Small intestine (tissue), 7 donors: ENCODE measurements around the gene BACH2. TPM values are rescaled to one million over a fixed set of nuclear protein-coding genes. Genes with fewer than 3 reads are reported as not detected.
"Not testable (repeated sequence)": the region's sequence is repeated elsewhere in the genome, so short reads cannot be mapped to it uniquely, and the experiment has no call there.

Source experiments
- DNase-seq, 2 donors: peaks; one replicate each; pipeline versions ENCODE4 v3.0.0 to v3.0.0-alpha.2; 2013
- FAIRE-seq: peaks from 2 replicates; lab custom pipeline; 2012; peaks lifted over from hg19 to GRCh38; lab: Jason Lieb, UNC
- H3K27ac ChIP-seq, 3 donors: one replicate each; pipeline ENCODE4 v1.5.1; 2013; ENCODE audit warnings: low read length in 2 of 3, mild to moderate bottlenecking in 2 of 3, control low read depth in 1 of 3, inconsistent platforms in 1 of 3, low read depth in 1 of 3, moderate library complexity in 1 of 3
- H3K27me3 ChIP-seq, 3 donors: one replicate each; pipeline ENCODE4 v1.6.1; 2013; ENCODE audit warnings: low read length in 3 of 3, inconsistent platforms in 1 of 3; ENCODE audit not compliant: control insufficient read depth in 3 of 3, insufficient read depth in 3 of 3
- H3K36me3 ChIP-seq, 3 donors: one replicate each; pipeline ENCODE4 v1.6.1; 2013; ENCODE audit warnings: low read length in 3 of 3, inconsistent platforms in 1 of 3, low read depth in 1 of 3, mild to moderate bottlenecking in 1 of 3, moderate library complexity in 1 of 3; ENCODE audit not compliant: control insufficient read depth in 3 of 3, insufficient read depth in 2 of 3
- H3K4me1 ChIP-seq, 3 donors: one replicate each; pipeline ENCODE4 v1.6.1; 2013; ENCODE audit warnings: low read length in 2 of 3, inconsistent platforms in 1 of 3, low read depth in 1 of 3, mild to moderate bottlenecking in 1 of 3, moderate library complexity in 1 of 3; ENCODE audit not compliant: control insufficient read depth in 3 of 3, insufficient read depth in 2 of 3
- H3K4me3 ChIP-seq, 3 donors: one replicate each; pipeline ENCODE4 v1.5.1; 2013; ENCODE audit warnings: low read length in 3 of 3, control low read depth in 1 of 3, inconsistent platforms in 1 of 3, low read depth in 1 of 3, mild to moderate bottlenecking in 1 of 3, moderate library complexity in 1 of 3
- H3K9me3 ChIP-seq, 2 donors: one replicate each; pipeline ENCODE4 v1.6.1; 2013; ENCODE audit warnings: low read depth in 1 of 2, low read length in 1 of 2; ENCODE audit not compliant: control insufficient read depth in 2 of 2, insufficient read depth in 1 of 2
- WGBS, 3 donors: extraction: QIAGEN DNeasy Blood & Tissue Kit; methylation state at CpG; one replicate each; pipeline ENCODE4 v1.1.7; 2013; 5-methylcytosine and 5-hydroxymethylcytosine counted together
- polyA plus RNA-seq, 4 donors: library from polyadenylated mRNA; stranded (reverse) in 3 of 4; unstranded in 1 of 4; fragments of 200-250 nt in 3 of 4; fragments of 120-200 nt in 1 of 4; gene quantifications; one replicate each; pipeline versions ENCODE4 v1.2.1 to v1.2.3, GENCODE V29; 2013
- donor health status: healthy with polysubstance abuse.
- donor health status: control.
- donor health status: control.
- donor health status: Bipolar disorder and iron deficiency.
- donor health status: healthy.

The BACH2 gene
- polyA plus RNA-seq, 4 donors: under 0.01 to 1.4 (median 0.67) TPM; not detected in 1

- Histone ChIP-seq H3K4me1 (no peaks in the 10 kb centered on the region), H3K27me3 (no peaks in the 10 kb centered on the region), H3K4me3 (no peak overlapping the region), H3K27ac (no peak overlapping the region), H3K36me3 (no peaks in the 10 kb centered on the region), H3K9me3 (no peaks in the 10 kb centered on the region)
- DNase-seq (no peak), FAIRE-seq (no peak)
- 75 to 90% (median 85%) methylated on average over 3 of the region's 3 CpGs for WGBS, 3 donors
These were observed 259.7 kb downstream of the BACH2 start for GRCh38 chr6:90036963-90037362.

- no peak overlapping the region for H3K27ac ChIP-seq
- H3K27me3 ChIP-seq: no peaks in the 10 kb centered on the region
- H3K4me1 ChIP-seq: no peaks in the 10 kb centered on the region
- H3K9me3 ChIP-seq: no peaks in the 10 kb centered on the region
- FAIRE-seq: no peak
- no peaks in the 10 kb centered on the region for H3K36me3 ChIP-seq
- H3K4me3 ChIP-seq: no peak overlapping the region
- 80 to 85% (median 82%) methylated on average over 3 of the region's 3 CpGs for WGBS, 3 donors
- no peak for DNase-seq
These were observed 261.5 kb downstream of the BACH2 start for GRCh38 chr6:90035047-90035723.

GRCh38 chr6:90033746-90034271 lies 262.8 kb downstream of the BACH2 start:
- no peaks in the 10 kb centered on the region for H3K36me3 ChIP-seq
- WGBS, 3 donors: 76 to 93% (median 85%) methylated on average over 3 of the region's 3 CpGs
- DNase-seq (no peak), FAIRE-seq (no peak)
- no peaks in the 10 kb centered on the region for H3K27me3 ChIP-seq
- H3K9me3 ChIP-seq: no peaks in the 10 kb centered on the region
- H3K4me3 ChIP-seq: no peak overlapping the region
- no peak overlapping the region for H3K27ac ChIP-seq
- no peaks in the 10 kb centered on the region for H3K4me1 ChIP-seq

- FAIRE-seq: not testable (repeated sequence)
- WGBS, 3 donors: 88 to 95% (median 89%) methylated on average over 5 of the region's 5 CpGs
These were observed 264.0 kb downstream of the BACH2 start for GRCh38 chr6:90032489-90033212.

GRCh38 chr6:90028995-90029635 lies 267.5 kb downstream of the BACH2 start:
- WGBS, 3 donors: 43 to 52% (median 44%) methylated on average over 10 of the region's 10 CpGs
- FAIRE-seq (no peak), DNase-seq (no peak)
- H3K27ac ChIP-seq: no peak overlapping the region
- H3K9me3 ChIP-seq: no peaks in the 10 kb centered on the region
- H3K4me3 ChIP-seq: no peak overlapping the region
- H3K4me1 ChIP-seq: peaks cover 0 to 3% (median 0%) of the 10 kb centered on the region in 3 donors
- H3K36me3 ChIP-seq: no peaks in the 10 kb centered on the region
- H3K27me3 ChIP-seq: no peaks in the 10 kb centered on the region

More at GRCh38 chr6:90032489-90033212, 264.0 kb downstream of the BACH2 start:
- not testable (repeated sequence) for H3K36me3 ChIP-seq, H3K27me3 ChIP-seq, H3K4me3 ChIP-seq, H3K4me1 ChIP-seq, H3K9me3 ChIP-seq, H3K27ac ChIP-seq, DNase-seq

GRCh38 chr6:90028066-90028778 lies 268.4 kb downstream of the BACH2 start:
- H3K4me3 ChIP-seq: no peak overlapping the region
- 80 to 83% (median 82%) methylated on average over 7 of the region's 7 CpGs for WGBS, 3 donors

GRCh38 chr6:90026216-90026615 lies 270.4 kb downstream of the BACH2 start:
- WGBS, 3 donors: 70 to 95% (median 88%) methylated on average over 1 of the region's 1 CpG
- H3K4me1 ChIP-seq: peaks cover 0 to 3% (median 0%) of the 10 kb centered on the region in 3 donors
- no peak overlapping the region for H3K27ac ChIP-seq
- FAIRE-seq: no peak
- no peak for DNase-seq
- no peak overlapping the region for H3K4me3 ChIP-seq
- no peaks in the 10 kb centered on the region for H3K36me3 ChIP-seq
- H3K27me3 ChIP-seq: no peaks in the 10 kb centered on the region
- H3K9me3 ChIP-seq: no peaks in the 10 kb centered on the region

More at GRCh38 chr6:90028066-90028778, 268.4 kb downstream of the BACH2 start:
- FAIRE-seq (no peak), DNase-seq (no peak)
- H3K27ac ChIP-seq: no peak overlapping the region
- peaks cover 0 to 3% (median 0%) of the 10 kb centered on the region in 3 donors for H3K4me1 ChIP-seq
- no peaks in the 10 kb centered on the region for H3K27me3 ChIP-seq
- no peaks in the 10 kb centered on the region for H3K36me3 ChIP-seq
- H3K9me3 ChIP-seq: no peaks in the 10 kb centered on the region
